ENCODE results near the gene CYTH4. TPM values are rescaled to one million over a fixed set of nuclear protein-coding genes. Genes with fewer than 3 reads are reported as not detected.
A peak's percentile ranks its signal among the peaks of the same experiment; 100 is the strongest.

The CYTH4 gene
- total RNA-seq, 1 donor from 2014 or later = 8.0 TPM

DNA sequence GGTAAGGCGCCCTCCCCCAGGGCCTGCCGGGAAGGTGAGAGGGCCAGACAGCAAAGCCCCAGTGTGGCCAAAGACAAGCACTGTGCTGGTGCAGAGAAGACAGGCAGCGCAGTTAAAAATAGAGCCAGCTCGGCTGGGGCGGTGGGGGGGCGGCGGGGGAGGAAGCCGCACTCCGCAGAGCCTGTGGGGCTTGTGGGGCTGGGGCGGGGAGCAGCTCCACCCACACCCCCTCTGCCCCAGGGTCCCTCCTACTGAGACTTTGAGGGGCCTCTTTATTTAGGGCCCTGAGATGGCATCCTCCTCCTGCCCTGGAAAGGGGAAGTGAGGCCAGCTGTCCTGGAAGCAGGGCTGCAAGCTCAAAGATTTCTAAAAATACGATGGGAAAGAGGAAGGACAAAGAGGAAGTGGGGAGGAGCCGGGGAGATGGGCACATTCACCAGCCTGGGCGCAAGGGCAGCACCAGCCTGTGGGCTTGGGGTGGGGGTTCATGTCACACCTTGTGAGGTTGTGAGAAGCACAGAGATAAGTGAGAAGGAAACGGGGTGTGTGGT is 2.6 kb downstream of the CYTH4 start:
- intact Hi-C loops (cut with DNase I) = no loop called here
- peak; percentile 92 for DNase-seq (ENCODE audit: low spot score)

DNA sequence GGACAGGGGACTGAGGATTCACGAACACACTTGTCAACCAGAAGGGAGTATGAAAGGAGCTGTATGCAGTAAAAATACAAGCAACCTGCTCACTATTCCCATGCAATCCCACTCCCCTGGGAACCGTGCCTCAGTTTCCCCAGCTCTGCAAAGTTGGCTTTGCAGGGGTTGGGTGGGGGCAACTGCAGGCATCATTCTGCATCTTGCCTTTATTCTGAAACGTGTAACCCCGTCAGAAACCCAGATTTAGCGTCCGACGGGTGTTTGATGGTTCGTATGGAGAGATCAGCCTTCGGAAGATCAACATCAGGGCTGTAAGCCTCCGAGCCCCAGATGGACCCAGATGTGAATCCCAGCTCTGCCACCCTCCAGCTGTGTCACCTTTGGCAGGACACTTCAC is 3.6 kb downstream of the CYTH4 start:
- intact Hi-C loops (cut with DNase I) = no loop called here
- DNase-seq (ENCODE audit: low spot score) = no peak

DNA sequence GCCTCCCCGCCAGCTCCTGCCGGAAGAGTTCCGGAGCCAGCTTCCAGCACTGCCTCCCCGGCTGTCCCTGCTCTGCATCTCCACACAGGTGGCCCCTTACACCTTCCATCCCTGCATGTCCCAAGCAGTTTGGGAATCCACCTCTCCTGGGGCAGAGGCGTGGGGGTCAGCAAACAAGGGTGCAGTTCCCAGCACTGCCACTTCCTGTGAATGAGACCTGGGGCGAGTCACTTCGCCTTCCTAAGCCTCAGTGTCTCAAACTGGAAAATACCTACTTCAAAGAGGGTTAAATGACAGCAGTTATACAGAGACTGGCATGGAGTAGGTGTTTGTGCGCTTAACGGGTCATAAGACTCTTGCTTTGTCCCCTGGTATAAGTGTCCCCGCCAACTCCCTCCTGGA is 5.2 kb downstream of the CYTH4 start:
- DNase-seq (ENCODE audit: low spot score) = no peak
- intact Hi-C loops (cut with DNase I) = no loop called here

DNA sequence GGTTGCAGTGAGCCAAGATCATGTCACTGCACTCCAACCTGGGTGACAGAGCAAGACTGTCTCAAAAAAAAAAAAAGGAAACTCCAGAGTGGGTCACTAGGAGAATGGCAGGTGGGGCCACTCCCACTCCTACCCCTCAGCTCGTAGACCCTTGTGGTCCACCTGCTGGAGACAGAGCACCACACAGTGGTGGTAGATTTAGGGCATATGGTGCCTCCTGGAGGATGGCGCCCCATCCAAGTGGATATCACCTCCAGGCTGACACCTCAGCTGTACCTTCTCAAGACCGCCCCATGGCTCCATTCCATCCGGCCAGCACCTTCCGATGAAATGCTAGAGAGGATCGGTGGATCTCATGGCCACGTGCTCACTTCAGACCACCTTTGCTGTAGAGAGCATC is 6.2 kb downstream of the CYTH4 start:
- DNase-seq (ENCODE audit: low spot score) = no peak
- intact Hi-C loops (cut with DNase I) = no loop called here

- DNase-seq (ENCODE audit: low spot score) = no peak
- intact Hi-C loops (cut with DNase I) = no loop called here
These were observed 6.9 kb downstream of the CYTH4 start for GRCh38 chr22:37289156-37289735.

GRCh38 chr22:37290737-37291136 is 8.4 kb downstream of the CYTH4 start:
- DNase-seq (ENCODE audit: low spot score) = no peak
- intact Hi-C loops (cut with DNase I) = no loop called here

GRCh38 chr22:37291559-37292298 is 9.4 kb downstream of the CYTH4 start:
- intact Hi-C loops (cut with DNase I) = no loop called here
- no peak for DNase-seq (ENCODE audit: low spot score)

DNA sequence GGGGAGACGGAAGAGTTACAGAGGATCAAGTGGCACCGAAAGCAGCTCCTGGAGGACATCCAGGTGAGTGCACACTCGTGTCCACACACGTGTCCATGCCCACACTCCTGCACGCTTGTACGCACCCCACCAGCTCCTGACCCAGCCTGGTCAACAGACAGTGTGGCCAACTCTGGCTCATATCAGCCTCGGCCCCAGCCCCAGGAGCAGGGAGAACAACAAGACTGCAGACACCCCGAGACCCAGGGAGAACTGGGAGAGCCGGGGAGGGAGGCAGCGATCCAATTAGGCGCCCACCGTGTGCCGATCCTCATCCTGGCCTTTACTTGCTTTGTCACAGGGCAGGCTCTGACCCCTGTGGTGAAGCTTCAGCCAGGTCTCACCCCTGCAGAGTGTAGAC is 10.3 kb downstream of the CYTH4 start:
- DNase-seq (ENCODE audit: low spot score) = no peak
- intact Hi-C loops (cut with DNase I) = no loop called here

- no peak for DNase-seq (ENCODE audit: low spot score)
- intact Hi-C loops (cut with DNase I) = no loop called here
These were observed 10.9 kb downstream of the CYTH4 start for GRCh38 chr22:37293172-37293571.

GRCh38 chr22:37294747-37295146 is 12.4 kb downstream of the CYTH4 start:
- DNase-seq (ENCODE audit: low spot score) = no peak
- intact Hi-C loops (cut with DNase I) = no loop called here

- DNase-seq (ENCODE audit: low spot score) = no peak
- intact Hi-C loops (cut with DNase I) = no loop called here
These were observed 13.0 kb downstream of the CYTH4 start for GRCh38 chr22:37295213-37295886.

GRCh38 chr22:37295946-37296345 is 13.6 kb downstream of the CYTH4 start:
- DNase-seq (ENCODE audit: low spot score) = no peak
- intact Hi-C loops (cut with DNase I) = no loop called here

DNA sequence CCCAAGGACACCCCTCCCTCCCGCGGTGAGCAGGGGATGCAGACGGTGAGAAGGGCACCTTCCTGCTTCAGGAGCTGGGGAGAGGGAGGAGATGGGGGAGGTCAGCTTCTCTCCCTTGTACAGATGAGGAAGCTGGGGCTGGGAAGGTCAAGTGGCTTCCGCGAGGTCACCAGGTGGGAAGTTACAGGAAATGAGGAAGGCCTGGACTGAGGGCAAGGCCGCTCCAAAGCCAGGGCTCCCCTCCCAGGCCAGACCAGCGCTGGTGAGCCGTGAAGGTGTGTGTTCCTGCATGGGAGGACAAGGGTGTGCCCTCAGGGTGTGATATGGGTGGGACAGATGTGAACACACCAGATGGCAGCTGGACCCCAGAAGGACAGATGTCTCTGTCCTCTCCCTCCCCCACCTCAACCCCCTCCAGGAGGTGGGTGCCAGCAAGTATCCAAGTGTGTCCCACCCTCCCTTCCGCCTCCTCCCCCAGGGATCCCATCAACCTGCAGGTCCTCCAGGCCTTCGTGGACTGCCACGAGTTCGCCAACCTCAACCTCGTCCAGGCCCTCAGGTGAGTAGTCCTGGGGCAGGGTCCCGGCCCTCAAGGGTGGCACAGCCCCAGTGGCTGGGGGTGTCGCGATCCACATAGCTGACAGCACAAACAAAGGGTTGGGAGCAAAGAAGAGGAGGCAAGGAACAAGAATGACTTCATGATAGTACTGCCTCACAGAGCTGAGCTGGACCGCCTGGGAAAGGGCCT is 16.6 kb downstream of the CYTH4 start:
- DNase-seq (ENCODE audit: low spot score) = peak; percentile 91
- intact Hi-C loops (cut with DNase I) = no loop called here

DNA sequence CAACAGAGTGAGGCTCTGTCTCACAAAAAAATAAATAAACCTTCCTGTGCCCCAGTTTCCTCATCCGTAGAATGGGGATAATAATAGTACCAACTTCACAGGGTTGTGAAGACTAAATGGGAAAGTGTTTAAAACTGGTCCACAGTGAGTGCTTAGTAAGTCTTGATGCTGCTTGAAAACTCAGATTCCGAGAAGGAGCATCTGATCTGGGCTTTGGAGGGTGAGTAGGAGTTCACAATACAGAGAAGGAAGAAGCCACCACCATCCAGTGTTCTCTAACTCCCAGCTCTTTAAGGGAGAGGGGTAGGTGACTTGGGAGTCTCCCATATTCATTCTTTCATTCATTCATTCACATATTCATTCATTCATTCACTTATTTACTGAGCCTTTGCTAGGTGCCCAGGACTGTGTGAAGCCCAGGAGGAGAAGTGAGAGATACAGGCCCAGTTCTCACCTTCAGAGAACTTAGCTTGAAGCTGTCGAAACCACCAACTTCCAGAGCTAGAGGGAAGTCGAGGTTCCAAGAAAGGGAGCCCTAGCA is 17.7 kb downstream of the CYTH4 start:
- intact Hi-C loops (cut with DNase I) = no loop called here
- no peak for DNase-seq (ENCODE audit: low spot score)

DNA sequence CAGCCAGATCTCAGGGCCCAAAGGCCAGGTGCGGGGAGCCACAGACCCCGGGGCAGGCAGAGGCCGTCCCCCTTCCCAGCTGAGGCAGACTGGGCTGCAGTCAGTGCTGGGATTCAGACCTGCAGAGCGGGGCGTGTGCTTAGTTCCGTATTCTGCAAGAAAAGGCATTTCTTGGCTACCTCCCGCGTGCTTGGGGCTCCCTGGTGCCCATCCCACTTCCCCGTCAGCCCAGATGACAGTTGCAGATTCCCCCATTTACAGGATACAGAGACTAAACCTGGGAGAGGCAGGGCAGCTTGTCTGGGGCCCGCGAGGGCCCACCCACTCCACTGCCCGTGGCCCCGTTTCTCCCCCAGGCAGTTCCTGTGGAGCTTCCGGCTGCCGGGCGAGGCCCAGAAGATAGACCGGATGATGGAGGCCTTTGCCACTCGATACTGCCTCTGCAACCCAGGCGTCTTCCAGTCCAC is 18.3 kb downstream of the CYTH4 start:
- intact Hi-C loops (cut with DNase I) = no loop called here
- no peak for DNase-seq (ENCODE audit: low spot score)

GRCh38 chr22:37301144-37301830 is 19.0 kb downstream of the CYTH4 start:
- intact Hi-C loops (cut with DNase I) = no loop called here
- no peak for DNase-seq (ENCODE audit: low spot score)

DNA sequence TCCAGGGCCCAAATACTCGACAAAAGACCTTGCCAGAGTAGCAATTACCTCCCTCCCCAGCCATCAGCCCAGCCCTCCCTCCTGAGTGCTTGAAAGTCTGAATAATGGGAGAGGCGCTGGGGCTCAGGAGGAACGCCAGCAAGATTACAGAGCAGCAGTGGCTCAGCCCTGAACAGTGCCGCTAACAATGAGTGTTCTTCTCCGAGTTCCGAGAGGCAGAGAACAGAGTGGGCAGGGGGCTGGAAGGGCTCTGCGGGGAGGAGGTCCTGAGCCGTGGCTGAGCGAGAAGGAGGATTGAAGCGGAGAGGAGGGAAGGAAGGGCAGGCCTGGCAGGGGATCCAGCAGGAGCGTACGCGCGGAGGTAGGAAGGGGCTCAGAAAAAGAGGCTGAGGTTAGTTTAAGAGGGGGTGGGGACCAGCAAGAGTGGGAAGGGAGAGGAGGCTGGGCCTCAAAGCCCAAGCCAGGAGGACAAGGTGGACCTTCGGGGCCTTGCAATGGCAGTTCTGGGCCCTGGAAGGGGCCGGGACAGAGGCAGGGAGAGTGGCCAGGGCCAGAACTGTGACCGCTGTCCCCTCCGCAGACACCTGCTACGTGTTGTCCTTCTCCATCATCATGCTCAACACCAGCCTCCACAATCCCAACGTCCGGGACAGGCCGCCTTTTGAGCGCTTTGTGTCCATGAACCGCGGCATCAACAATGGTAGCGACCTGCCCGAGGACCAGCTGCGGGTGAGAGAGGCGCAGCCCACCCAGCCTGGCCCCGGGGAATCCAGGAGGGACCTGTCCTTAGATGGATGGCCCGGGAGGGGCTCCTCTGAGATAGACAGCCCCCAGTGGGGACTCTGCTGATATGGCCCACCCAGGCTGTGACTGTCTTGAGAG is 20.6 kb downstream of the CYTH4 start:
- DNase-seq (ENCODE audit: low spot score) = no peak

DNA sequence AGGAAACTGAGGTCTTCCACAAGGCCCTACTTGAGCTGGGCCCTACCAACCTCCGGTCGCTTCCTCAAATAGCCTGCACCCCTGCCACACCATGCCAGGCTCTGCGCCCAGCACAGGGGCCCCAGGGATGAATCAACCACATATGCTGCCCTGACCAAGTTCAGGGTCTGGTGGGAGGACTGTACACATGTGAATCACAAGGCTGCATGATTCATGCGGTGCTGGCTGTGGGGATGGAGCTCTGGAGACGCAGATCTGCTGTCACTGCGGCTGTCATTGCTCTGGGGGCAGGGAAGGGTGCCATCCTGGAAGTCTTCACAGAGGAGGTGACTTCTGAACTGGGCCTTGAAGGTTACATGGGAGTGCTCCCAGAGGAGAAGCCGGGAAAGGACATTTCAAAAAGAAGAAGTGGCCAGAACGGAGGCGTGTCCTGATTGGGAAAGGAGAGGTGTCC is 21.5 kb downstream of the CYTH4 start:
- no peak for DNase-seq (ENCODE audit: low spot score)
- intact Hi-C loops (cut with DNase I) = no loop called here

More for the DNA sequence above, 20.6 kb downstream of the CYTH4 start:
- intact Hi-C loops (cut with DNase I) = no loop called here
